HFFc6 (cell line): ENCODE measurements around the gene FMN1. TPM values are rescaled to one million over a fixed set of nuclear protein-coding genes. Genes with fewer than 3 reads are reported as not detected.
A peak's percentile ranks its signal among the peaks of the same experiment; 100 is the strongest.

Source experiments
- DNase-seq: peaks from one replicate; pipeline ENCODE4 v3.0.0-alpha.2; 2018
- H3K27ac Mint-ChIP-seq: 2 replicates; pipeline ENCODE4 v1.8.0; 2020; ENCODE audit warnings: mild to moderate bottlenecking, mixed read lengths
- H3K27me3 Mint-ChIP-seq: 2 replicates; pipeline ENCODE4 v1.8.0; 2021; ENCODE audit warnings: mild to moderate bottlenecking, moderate library complexity, mixed read lengths; ENCODE audit not compliant: insufficient read depth
- H3K36me3 Mint-ChIP-seq: 2 replicates; pipeline ENCODE4 v1.8.0; 2021; ENCODE audit warnings: low read depth, mixed read lengths
- H3K4me1 Mint-ChIP-seq: 2 replicates; pipeline ENCODE4 v1.8.0; 2020; ENCODE audit warnings: low read depth, mixed read lengths
- H3K4me3 Mint-ChIP-seq: 2 replicates; pipeline ENCODE4 v1.8.0; 2020; ENCODE audit warnings: mild to moderate bottlenecking, moderate library complexity, mixed read lengths
- H3K9me3 Mint-ChIP-seq: 2 replicates; pipeline ENCODE4 v1.8.0; 2020; ENCODE audit warnings: mild to moderate bottlenecking, mixed read lengths
- total RNA-seq, 6 experiments: library from RNA; stranded (reverse); fragmentation: NEBNext Ultra II Directional; extraction: Animal tissue kit (Norgen Biotek cat#: 25700); gene quantifications; 2 replicates in 1 of 6; 3 replicates in 5 of 6; pipeline ENCODE4 v1.2.3, GENCODE V29; 2021
- TF ChIP-seq, protein P1 (sequence below): fragments of 200-600 bp; sonication (generic); IDR thresholded peaks from 2 replicates; pipeline ENCODE4 v1.5.0; 2021; ENCODE audit warnings: antibody characterized with exemption, mild to moderate bottlenecking

Gene FMN1
- total RNA-seq, 6 experiments from 2014 or later = 8.3 to 14.0 (median 12.6) TPM

DNA sequence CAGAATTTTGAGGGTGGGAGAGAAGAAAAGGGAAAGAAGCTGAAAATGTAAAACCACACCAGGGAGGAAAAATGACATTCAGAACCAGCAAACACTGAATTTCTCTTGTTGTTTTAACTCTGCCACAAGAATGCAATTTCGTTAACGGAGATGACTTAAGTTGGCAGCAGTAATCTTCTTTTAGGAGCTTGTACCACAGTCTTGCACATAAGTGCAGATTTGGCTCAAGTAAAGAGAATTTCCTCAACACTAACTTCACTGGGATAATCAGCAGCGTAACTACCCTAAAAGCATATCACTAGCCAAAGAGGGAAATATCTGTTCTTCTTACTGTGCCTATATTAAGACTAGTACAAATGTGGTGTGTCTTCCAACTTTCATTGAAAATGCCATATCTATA lies 461.2 kb downstream of the FMN1 start:
- peaks cover 74% of the 10 kb centered on the region for H3K27me3 Mint-ChIP-seq
- peaks cover 55% of the 10 kb centered on the region for H3K9me3 Mint-ChIP-seq
- TF ChIP-seq, protein P1, sequence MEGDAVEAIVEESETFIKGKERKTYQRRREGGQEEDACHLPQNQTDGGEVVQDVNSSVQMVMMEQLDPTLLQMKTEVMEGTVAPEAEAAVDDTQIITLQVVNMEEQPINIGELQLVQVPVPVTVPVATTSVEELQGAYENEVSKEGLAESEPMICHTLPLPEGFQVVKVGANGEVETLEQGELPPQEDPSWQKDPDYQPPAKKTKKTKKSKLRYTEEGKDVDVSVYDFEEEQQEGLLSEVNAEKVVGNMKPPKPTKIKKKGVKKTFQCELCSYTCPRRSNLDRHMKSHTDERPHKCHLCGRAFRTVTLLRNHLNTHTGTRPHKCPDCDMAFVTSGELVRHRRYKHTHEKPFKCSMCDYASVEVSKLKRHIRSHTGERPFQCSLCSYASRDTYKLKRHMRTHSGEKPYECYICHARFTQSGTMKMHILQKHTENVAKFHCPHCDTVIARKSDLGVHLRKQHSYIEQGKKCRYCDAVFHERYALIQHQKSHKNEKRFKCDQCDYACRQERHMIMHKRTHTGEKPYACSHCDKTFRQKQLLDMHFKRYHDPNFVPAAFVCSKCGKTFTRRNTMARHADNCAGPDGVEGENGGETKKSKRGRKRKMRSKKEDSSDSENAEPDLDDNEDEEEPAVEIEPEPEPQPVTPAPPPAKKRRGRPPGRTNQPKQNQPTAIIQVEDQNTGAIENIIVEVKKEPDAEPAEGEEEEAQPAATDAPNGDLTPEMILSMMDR = no peak
- peaks cover 86% of the 10 kb centered on the region for H3K36me3 Mint-ChIP-seq
- H3K4me3 Mint-ChIP-seq = peak overlapping the region; percentile 47
- H3K27ac Mint-ChIP-seq = peak overlapping the region; percentile 96
- peaks cover 92% of the 10 kb centered on the region for H3K4me1 Mint-ChIP-seq
- no peak for DNase-seq

GRCh38 chr15:32732574-32733157 lies 461.8 kb downstream of the FMN1 start:
- peaks cover 59% of the 10 kb centered on the region for H3K9me3 Mint-ChIP-seq
- no peak for DNase-seq
- peak overlapping the region; percentile 96 for H3K27ac Mint-ChIP-seq
- TF ChIP-seq, protein P1 = no peak
- H3K4me1 Mint-ChIP-seq = peaks cover 97% of the 10 kb centered on the region
- peaks cover 91% of the 10 kb centered on the region for H3K36me3 Mint-ChIP-seq
- H3K27me3 Mint-ChIP-seq = peaks cover 72% of the 10 kb centered on the region
- peak overlapping the region; percentile 47 for H3K4me3 Mint-ChIP-seq

GRCh38 chr15:32730677-32731654 lies 463.5 kb downstream of the FMN1 start:
- Mint-ChIP-seq H3K4me3 (peak overlapping the region; percentile 72), H3K4me1 (peaks cover 99% of the 10 kb centered on the region), H3K36me3 (peaks cover 99% of the 10 kb centered on the region), H3K27me3 (peaks cover 72% of the 10 kb centered on the region), H3K9me3 (peaks cover 71% of the 10 kb centered on the region), H3K27ac (peak overlapping the region; percentile 96)
- TF ChIP-seq, protein P1 = no peak
- no peak for DNase-seq

GRCh38 chr15:32729700-32730395 lies 464.7 kb downstream of the FMN1 start:
- Mint-ChIP-seq H3K4me1 (peaks cover 99% of the 10 kb centered on the region), H3K9me3 (peaks cover 80% of the 10 kb centered on the region), H3K36me3 (peaks cover 99% of the 10 kb centered on the region), H3K4me3 (peak overlapping the region; percentile 69), H3K27me3 (peaks cover 63% of the 10 kb centered on the region), H3K27ac (peak overlapping the region; percentile 96)
- no peak for DNase-seq
- TF ChIP-seq, protein P1 = no peak

- H3K4me1 Mint-ChIP-seq = peaks cover 88% of the 10 kb centered on the region
- H3K27ac Mint-ChIP-seq = peak overlapping the region; percentile 96
- peaks cover 43% of the 10 kb centered on the region for H3K9me3 Mint-ChIP-seq
- DNase-seq = no peak
- H3K4me3 Mint-ChIP-seq = peak overlapping the region; percentile 97
- TF ChIP-seq, protein P1 = no peak
- peaks cover 98% of the 10 kb centered on the region for H3K36me3 Mint-ChIP-seq
- H3K27me3 Mint-ChIP-seq = peaks cover 56% of the 10 kb centered on the region
These were observed 471.2 kb downstream of the FMN1 start for GRCh38 chr15:32723171-32723948.
